ENCODE data around the gene HNRNPCL1. TPM values are rescaled to one million over a fixed set of nuclear protein-coding genes. Genes with fewer than 3 reads are reported as not detected.
"Not testable (repeated sequence)": the region's sequence is repeated elsewhere in the genome, so short reads cannot be mapped to it uniquely, and the experiment has no call there.

HNRNPCL1 gene
- total RNA-seq, result not detected

- H3K4me3 Mint-ChIP-seq; CTCF ChIA-PET; H3K27me3 Mint-ChIP-seq (ENCODE audit: low read depth); H3K27ac Mint-ChIP-seq; DNase-seq; H3K9me3 Mint-ChIP-seq (ENCODE audit: insufficient read depth); H3K4me1 Mint-ChIP-seq (ENCODE audit: low read depth); H3K36me3 Mint-ChIP-seq (ENCODE audit: low read depth); ATAC-seq; POLR2A ChIA-PET: not testable (repeated sequence)
Measured at GRCh38 chr1:12848620-12849019, at the start of gene HNRNPCL1. HNRNPCL1 (minus strand) TSS chr1:12848720; CDS start chr1:12848289, 431 bp downstream.

- DNase-seq; POLR2A ChIA-PET; H3K36me3 Mint-ChIP-seq (ENCODE audit: low read depth); H3K27me3 Mint-ChIP-seq (ENCODE audit: low read depth); ATAC-seq; CTCF ChIA-PET; H3K4me3 Mint-ChIP-seq; H3K4me1 Mint-ChIP-seq (ENCODE audit: low read depth); H3K9me3 Mint-ChIP-seq (ENCODE audit: insufficient read depth); H3K27ac Mint-ChIP-seq: not testable (repeated sequence)
Measured at GRCh38 chr1:12898170-12898569, 49.6 kb upstream of the HNRNPCL1 start, which contains the start of gene PRAMEF10. PRAMEF10 (minus strand) TSS chr1:12898270; CDS start chr1:12895847, 2,423 bp downstream.

- H3K27ac Mint-ChIP-seq; CTCF ChIA-PET; DNase-seq; H3K36me3 Mint-ChIP-seq (ENCODE audit: low read depth); H3K9me3 Mint-ChIP-seq (ENCODE audit: insufficient read depth); POLR2A ChIA-PET; H3K27me3 Mint-ChIP-seq (ENCODE audit: low read depth); H3K4me1 Mint-ChIP-seq (ENCODE audit: low read depth); ATAC-seq; H3K4me3 Mint-ChIP-seq: not testable (repeated sequence)
Measured at GRCh38 chr1:12886101-12886500, 37.6 kb upstream of the HNRNPCL1 start, which contains the start of gene PRAMEF4. PRAMEF4 (minus strand) TSS chr1:12886201; CDS start chr1:12883394, 2,807 bp downstream.

- H3K27me3 Mint-ChIP-seq (ENCODE audit: low read depth); POLR2A ChIA-PET; CTCF ChIA-PET; DNase-seq; H3K27ac Mint-ChIP-seq; H3K4me1 Mint-ChIP-seq (ENCODE audit: low read depth); H3K9me3 Mint-ChIP-seq (ENCODE audit: insufficient read depth); H3K4me3 Mint-ChIP-seq; H3K36me3 Mint-ChIP-seq (ENCODE audit: low read depth); ATAC-seq: not testable (repeated sequence)
Measured at GRCh38 chr1:12878453-12878852, 29.9 kb upstream of the HNRNPCL1 start.

- ATAC-seq; CTCF ChIA-PET; H3K4me3 Mint-ChIP-seq; POLR2A ChIA-PET; DNase-seq; H3K36me3 Mint-ChIP-seq (ENCODE audit: low read depth); H3K27ac Mint-ChIP-seq; H3K9me3 Mint-ChIP-seq (ENCODE audit: insufficient read depth); H3K27me3 Mint-ChIP-seq (ENCODE audit: low read depth); H3K4me1 Mint-ChIP-seq (ENCODE audit: low read depth): not testable (repeated sequence)
Measured at GRCh38 chr1:12863131-12863880, 14.8 kb upstream of the HNRNPCL1 start.

GRCh38 chr1:12856786-12857185, 8.3 kb upstream of the HNRNPCL1 start, which contains the start of gene PRAMEF2:
PRAMEF2 (plus strand) TSS chr1:12857086; CDS start chr1:12859010, 1,924 bp downstream.
- H3K4me3 Mint-ChIP-seq; CTCF ChIA-PET; POLR2A ChIA-PET; H3K27ac Mint-ChIP-seq; H3K27me3 Mint-ChIP-seq (ENCODE audit: low read depth); H3K9me3 Mint-ChIP-seq (ENCODE audit: insufficient read depth); DNase-seq; H3K36me3 Mint-ChIP-seq (ENCODE audit: low read depth); H3K4me1 Mint-ChIP-seq (ENCODE audit: low read depth); ATAC-seq: not testable (repeated sequence)

GRCh38 chr1:12851779-12852178, 3.3 kb upstream of the HNRNPCL1 start:
- ChIA-PET POLR2A (no interaction called here), CTCF (no interaction called here)
- ATAC-seq, result no peak

GRCh38 chr1:12833251-12833650, 15.3 kb downstream of the HNRNPCL1 start:
- DNase-seq; H3K27me3 Mint-ChIP-seq (ENCODE audit: low read depth); ATAC-seq; CTCF ChIA-PET; H3K4me3 Mint-ChIP-seq; POLR2A ChIA-PET; H3K27ac Mint-ChIP-seq; H3K9me3 Mint-ChIP-seq (ENCODE audit: insufficient read depth); H3K4me1 Mint-ChIP-seq (ENCODE audit: low read depth); H3K36me3 Mint-ChIP-seq (ENCODE audit: low read depth): not testable (repeated sequence)

More at GRCh38 chr1:12851779-12852178, 3.3 kb upstream of the HNRNPCL1 start:
- no peak for DNase-seq
- H3K4me1 Mint-ChIP-seq (ENCODE audit: low read depth), result no peaks in the 10 kb centered on the region
- H3K9me3 Mint-ChIP-seq (ENCODE audit: insufficient read depth), result no peaks in the 10 kb centered on the region
- no peak overlapping the region for H3K27ac Mint-ChIP-seq
- H3K27me3 Mint-ChIP-seq (ENCODE audit: low read depth), result peaks cover 3% of the 10 kb centered on the region
- H3K36me3 Mint-ChIP-seq (ENCODE audit: low read depth), result no peaks in the 10 kb centered on the region
- H3K4me3 Mint-ChIP-seq, result no peak overlapping the region

- H3K4me1 Mint-ChIP-seq (ENCODE audit: low read depth); CTCF ChIA-PET; ATAC-seq; H3K4me3 Mint-ChIP-seq; POLR2A ChIA-PET; H3K36me3 Mint-ChIP-seq (ENCODE audit: low read depth); DNase-seq; H3K27ac Mint-ChIP-seq; H3K27me3 Mint-ChIP-seq (ENCODE audit: low read depth); H3K9me3 Mint-ChIP-seq (ENCODE audit: insufficient read depth): not testable (repeated sequence)
Measured at GRCh38 chr1:12831310-12831709, 17.2 kb downstream of the HNRNPCL1 start, which contains the start of gene PRAMEF11. PRAMEF11 (minus strand) TSS chr1:12831410; CDS start chr1:12828789, 2,621 bp downstream.

GRCh38 chr1:12819061-12819460, 29.5 kb downstream of the HNRNPCL1 start:
- POLR2A ChIA-PET; ATAC-seq; H3K36me3 Mint-ChIP-seq (ENCODE audit: low read depth); DNase-seq; H3K27me3 Mint-ChIP-seq (ENCODE audit: low read depth); H3K4me1 Mint-ChIP-seq (ENCODE audit: low read depth); CTCF ChIA-PET; H3K27ac Mint-ChIP-seq; H3K4me3 Mint-ChIP-seq; H3K9me3 Mint-ChIP-seq (ENCODE audit: insufficient read depth): not testable (repeated sequence)

GRCh38 chr1:12811409-12811784, 37.1 kb downstream of the HNRNPCL1 start:
- no peak for DNase-seq
- POLR2A ChIA-PET, result no interaction called here
- Mint-ChIP-seq H3K9me3 (ENCODE audit: insufficient read depth) (no peaks in the 10 kb centered on the region), H3K27me3 (ENCODE audit: low read depth) (peaks cover 8% of the 10 kb centered on the region), H3K4me1 (ENCODE audit: low read depth) (no peaks in the 10 kb centered on the region), H3K27ac (no peak overlapping the region), H3K36me3 (ENCODE audit: low read depth) (no peaks in the 10 kb centered on the region), H3K4me3 (no peak overlapping the region)
- no peak for ATAC-seq
- CTCF ChIA-PET, result no interaction called here

- ChIA-PET CTCF (no interaction called here), POLR2A (no interaction called here)
- ATAC-seq (no peak), DNase-seq (no peak)
- Mint-ChIP-seq H3K4me1 (ENCODE audit: low read depth) (no peaks in the 10 kb centered on the region), H3K27ac (no peak overlapping the region), H3K9me3 (ENCODE audit: insufficient read depth) (no peaks in the 10 kb centered on the region), H3K4me3 (no peak overlapping the region), H3K27me3 (ENCODE audit: low read depth) (peaks cover 8% of the 10 kb centered on the region), H3K36me3 (ENCODE audit: low read depth) (no peaks in the 10 kb centered on the region)
Measured at GRCh38 chr1:12810691-12811408, 37.7 kb downstream of the HNRNPCL1 start.

All from activated CD8-positive, alpha-beta T cell treated with anti-CD3 and anti-CD28 coated beads, Interleukin-2, amount 10 ng/mL, durations not matched to agents 7 days and 5 days (primary cell).